Karpas-422 (cell line): ENCODE measurements around the gene CCSAP. TPM values are rescaled to one million over a fixed set of nuclear protein-coding genes. Genes with fewer than 3 reads are reported as not detected.

Experiments
- DNase-seq: peaks from one replicate; pipeline ENCODE4 v3.0.0-alpha.2; 2015
- H2AFZ ChIP-seq: fragments of 200-600 bp; sonication (generic); 2 replicates; pipeline ENCODE4 v1.6.1; 2014; ENCODE audit warnings: antibody characterized with exemption, low read length, mixed read lengths
- H3K27ac ChIP-seq: fragments of 200-600 bp; sonication (generic); 2 replicates; pipeline ENCODE4 v1.5.1; 2014; ENCODE audit warnings: mild to moderate bottlenecking, low read length, moderate library complexity
- H3K27me3 ChIP-seq: fragments of 200-600 bp; sonication (generic); 2 replicates; pipeline ENCODE4 v1.6.1; 2014; ENCODE audit warnings: low read length, mixed read lengths
- H3K36me3 ChIP-seq: fragments of 200-600 bp; sonication (generic); 2 replicates; pipeline ENCODE4 v1.6.1; 2014; ENCODE audit warnings: low read length, mixed read lengths; ENCODE audit not compliant: insufficient read depth
- H3K4me1 ChIP-seq: fragments of 200-600 bp; sonication (generic); 2 replicates; pipeline ENCODE4 v1.6.1; 2014; ENCODE audit warnings: mild to moderate bottlenecking, low read length, mixed read lengths
- H3K4me2 ChIP-seq: fragments of 200-600 bp; sonication (generic); 2 replicates; pipeline ENCODE4 v1.6.1; 2014; ENCODE audit warnings: low read length, low read depth, mild to moderate bottlenecking; ENCODE audit not compliant: poor library complexity, severe bottlenecking
- H3K4me3 ChIP-seq: fragments of 200-600 bp; sonication (generic); 2 replicates; pipeline ENCODE4 v1.5.1; 2014; ENCODE audit warnings: mild to moderate bottlenecking, antibody characterized with exemption, low read length, mixed read lengths
- H3K79me2 ChIP-seq: fragments of 200-600 bp; sonication (generic); 2 replicates; pipeline ENCODE4 v1.6.1; 2014; ENCODE audit warnings: mild to moderate bottlenecking, low read length, mixed read lengths
- H3K9ac ChIP-seq: fragments of 200-600 bp; sonication (generic); 2 replicates; pipeline ENCODE4 v1.6.0; 2014; ENCODE audit warnings: low read length
- H3K9me2 ChIP-seq: fragments of 200-600 bp; sonication (generic), shearing (Covaris generic); replicated peaks from 2 replicates; pipeline ENCODE4 v1.6.0; 2014; ENCODE audit warnings: mild to moderate bottlenecking, low read length, moderate library complexity; ENCODE audit not compliant: insufficient read depth
- H3K9me3 ChIP-seq: fragments of 300-700, 200-600 bp; sonication (generic); 2 replicates; pipeline ENCODE4 v1.6.1; 2014; ENCODE audit warnings: low read length, mixed read lengths
- H4K20me1 ChIP-seq: fragments of 200-600 bp; sonication (generic); 2 replicates; pipeline ENCODE4 v1.6.1; 2014; ENCODE audit warnings: mild to moderate bottlenecking, antibody characterized with exemption, low read length, low read depth; ENCODE audit not compliant: insufficient read depth
- total RNA-seq: library from RNA; depleted of rRNA; stranded (reverse); fragments of >200 nt; shearing (Covaris generic); gene quantifications from 2 replicates; pipeline ENCODE4 v1.2.3, GENCODE V29; 2014; ENCODE audit warnings: low replicate concordance

CCSAP gene
- total RNA-seq, 1 experiment from 2014 or later: 1.8 TPM

DNA sequence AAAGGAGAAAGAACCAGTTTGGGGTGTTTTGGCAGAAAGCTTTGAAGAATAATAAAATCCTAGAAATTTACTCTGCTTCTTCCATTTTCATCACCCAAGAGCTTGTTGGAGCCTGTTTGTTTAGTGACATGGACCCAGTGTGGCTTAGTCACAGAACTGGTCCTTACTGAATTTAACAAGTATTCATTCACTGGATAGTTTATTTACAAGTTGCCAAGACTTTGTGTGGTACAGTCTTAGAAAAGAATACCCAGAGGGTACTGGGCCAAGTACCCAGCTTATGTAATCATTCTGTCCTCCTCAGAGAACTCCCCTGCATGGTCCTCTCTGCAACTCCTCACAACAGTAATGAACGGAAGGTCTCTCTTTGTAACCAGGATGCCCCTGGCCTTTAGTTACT, 55.6 kb downstream of the CCSAP start:
- Histone ChIP-seq H3K9me3 (no peaks in the 10 kb centered on the region), H3K4me3 (no peak overlapping the region), H3K4me2 (no peak overlapping the region), H3K36me3 (no peaks in the 10 kb centered on the region), H4K20me1 (no peaks in the 10 kb centered on the region), H3K4me1 (no peaks in the 10 kb centered on the region), H3K9ac (no peak overlapping the region), H3K9me2 (no peaks in the 10 kb centered on the region), H3K79me2 (no peaks in the 10 kb centered on the region), H3K27me3 (0 out of 2 replicates have a peak, but pooled peaks cover 3% of the 10 kb centered on the region), H3K27ac (no peak overlapping the region), H2AFZ (no peak overlapping the region)
- no peak for DNase-seq

DNA sequence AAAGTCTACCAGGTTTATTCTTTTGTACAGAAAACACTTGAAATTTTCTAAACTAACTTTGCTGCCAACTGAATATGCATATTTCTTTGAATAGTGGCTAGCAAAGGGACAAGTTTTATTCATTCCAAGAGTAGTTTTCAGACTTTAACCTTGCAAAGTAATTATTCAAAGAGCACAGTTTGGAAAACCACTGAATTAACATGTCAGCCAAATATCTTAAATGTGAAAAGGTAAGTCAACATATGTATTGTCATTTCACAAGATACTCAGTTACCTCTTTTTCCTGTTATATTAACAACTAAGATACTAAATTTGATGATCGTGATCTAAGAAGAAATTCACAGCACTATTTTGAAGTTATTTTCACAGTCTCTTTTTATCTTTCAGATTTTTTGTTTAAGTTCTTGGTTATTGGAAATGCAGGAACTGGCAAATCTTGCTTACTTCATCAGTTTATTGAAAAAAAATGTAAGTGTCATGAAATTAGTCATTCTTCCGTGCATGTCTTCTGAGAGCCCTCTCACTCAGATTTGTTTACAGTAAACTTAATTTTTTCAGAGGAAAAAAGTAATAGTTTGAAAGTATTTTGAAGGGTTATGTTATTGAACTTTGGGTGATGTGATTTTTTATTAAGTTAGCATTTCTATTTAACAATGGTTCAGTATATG, 56.6 kb downstream of the CCSAP start:
- H3K4me3 ChIP-seq: no peak overlapping the region
- H3K27ac ChIP-seq: no peak overlapping the region
- DNase-seq: no peak
- H3K4me1 ChIP-seq: no peaks in the 10 kb centered on the region
- H3K9me3 ChIP-seq: no peaks in the 10 kb centered on the region
- H3K9ac ChIP-seq: no peak overlapping the region
- H3K79me2 ChIP-seq: no peaks in the 10 kb centered on the region
- no peak overlapping the region for H2AFZ ChIP-seq
- H3K36me3 ChIP-seq: no peaks in the 10 kb centered on the region
- no peak overlapping the region for H3K4me2 ChIP-seq
- no peaks in the 10 kb centered on the region for H3K9me2 ChIP-seq
- H4K20me1 ChIP-seq: no peaks in the 10 kb centered on the region
- 0 out of 2 replicates have a peak, but pooled peaks cover 3% of the 10 kb centered on the region for H3K27me3 ChIP-seq

DNA sequence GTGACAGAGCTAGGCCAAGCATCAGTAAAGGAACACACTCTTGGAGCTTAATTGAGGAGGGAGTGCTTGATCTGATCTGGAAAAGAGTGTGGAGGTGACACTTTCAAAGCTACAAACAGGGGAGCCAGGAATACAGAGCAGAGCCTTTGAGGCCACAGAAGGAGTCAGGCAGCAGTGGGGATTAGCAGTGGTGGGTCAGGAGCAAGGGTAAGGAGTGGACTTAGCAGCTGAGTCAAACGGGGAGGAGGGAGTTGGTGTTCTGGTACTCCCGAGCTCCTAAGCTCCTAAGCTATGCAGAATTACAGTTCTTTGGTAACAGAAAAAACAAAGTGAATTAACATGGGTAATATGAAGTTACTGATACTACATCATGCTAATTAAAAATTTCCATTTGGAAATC, 57.4 kb downstream of the CCSAP start:
- Histone ChIP-seq H4K20me1 (no peaks in the 10 kb centered on the region), H3K79me2 (no peaks in the 10 kb centered on the region), H2AFZ (no peak overlapping the region), H3K9me2 (no peaks in the 10 kb centered on the region), H3K4me2 (no peak overlapping the region), H3K36me3 (no peaks in the 10 kb centered on the region), H3K4me1 (no peaks in the 10 kb centered on the region), H3K4me3 (no peak overlapping the region), H3K27me3 (0 out of 2 replicates have a peak, but pooled peaks cover 3% of the 10 kb centered on the region), H3K9ac (no peak overlapping the region), H3K27ac (no peak overlapping the region), H3K9me3 (no peaks in the 10 kb centered on the region)
- DNase-seq: no peak

- no peak overlapping the region for H3K4me2 ChIP-seq
- no peaks in the 10 kb centered on the region for H4K20me1 ChIP-seq
- no peaks in the 10 kb centered on the region for H3K79me2 ChIP-seq
- H3K36me3 ChIP-seq: no peaks in the 10 kb centered on the region
- no peaks in the 10 kb centered on the region for H3K4me1 ChIP-seq
- H3K9me2 ChIP-seq: no peaks in the 10 kb centered on the region
- DNase-seq: no peak
- no peak overlapping the region for H3K4me3 ChIP-seq
- no peak overlapping the region for H3K9ac ChIP-seq
- H3K27ac ChIP-seq: no peak overlapping the region
- no peaks in the 10 kb centered on the region for H3K9me3 ChIP-seq
- 0 out of 2 replicates have a peak, but pooled peaks cover 3% of the 10 kb centered on the region for H3K27me3 ChIP-seq
- H2AFZ ChIP-seq: no peak overlapping the region
Measured at GRCh38 chr1:229284887-229285286, 58.0 kb downstream of the CCSAP start.

DNA sequence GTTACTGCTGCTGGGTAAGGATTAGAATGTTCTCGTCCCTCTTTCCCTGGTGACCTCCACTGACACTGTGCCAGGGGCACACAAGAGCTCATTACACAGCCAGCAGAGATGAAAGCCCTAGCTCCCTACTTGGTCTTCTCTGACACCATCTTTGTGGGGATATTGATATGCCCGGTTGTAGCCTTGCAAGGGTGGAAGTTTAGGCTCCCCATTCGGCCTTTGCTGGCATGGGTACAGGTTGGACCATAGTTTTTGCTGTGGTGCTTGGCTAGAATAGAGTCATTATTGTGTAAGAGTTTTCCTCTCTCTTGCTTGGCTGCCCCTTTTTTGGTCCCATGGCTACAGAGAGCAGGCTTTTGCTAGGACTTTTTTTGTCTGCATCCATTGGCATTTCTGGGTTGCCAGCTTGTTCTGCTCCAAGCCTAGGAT, 59.6 kb downstream of the CCSAP start:
- Histone ChIP-seq H3K36me3 (no peaks in the 10 kb centered on the region), H3K9me2 (no peaks in the 10 kb centered on the region), H3K27me3 (0 out of 2 replicates have a peak, but pooled peaks cover 3% of the 10 kb centered on the region), H4K20me1 (no peaks in the 10 kb centered on the region), H3K9ac (no peak overlapping the region), H3K27ac (no peak overlapping the region), H3K4me1 (no peaks in the 10 kb centered on the region), H3K79me2 (no peaks in the 10 kb centered on the region), H3K4me3 (no peak overlapping the region), H2AFZ (no peak overlapping the region), H3K9me3 (no peaks in the 10 kb centered on the region), H3K4me2 (no peak overlapping the region)
- no peak for DNase-seq

- H2AFZ ChIP-seq: no peak overlapping the region
- no peak overlapping the region for H3K9ac ChIP-seq
- H3K36me3 ChIP-seq: no peaks in the 10 kb centered on the region
- no peak overlapping the region for H3K4me3 ChIP-seq
- H3K27ac ChIP-seq: no peak overlapping the region
- DNase-seq: no peak
- H3K9me2 ChIP-seq: no peaks in the 10 kb centered on the region
- no peaks in the 10 kb centered on the region for H3K79me2 ChIP-seq
- no peaks in the 10 kb centered on the region for H4K20me1 ChIP-seq
- H3K4me2 ChIP-seq: no peak overlapping the region
- H3K27me3 ChIP-seq: 0 out of 2 replicates have a peak, but pooled peaks cover 3% of the 10 kb centered on the region
- H3K9me3 ChIP-seq: no peaks in the 10 kb centered on the region
- no peaks in the 10 kb centered on the region for H3K4me1 ChIP-seq
Measured at GRCh38 chr1:229282295-229282823, 60.5 kb downstream of the CCSAP start.

GRCh38 chr1:229281339-229281926, 61.4 kb downstream of the CCSAP start:
- no peaks in the 10 kb centered on the region for H3K79me2 ChIP-seq
- no peaks in the 10 kb centered on the region for H3K9me2 ChIP-seq
- no peak overlapping the region for H2AFZ ChIP-seq
- no peaks in the 10 kb centered on the region for H3K36me3 ChIP-seq
- no peak for DNase-seq
- H3K4me2 ChIP-seq: no peak overlapping the region
- no peak overlapping the region for H3K9ac ChIP-seq
- no peak overlapping the region for H3K27ac ChIP-seq
- no peaks in the 10 kb centered on the region for H4K20me1 ChIP-seq
- no peaks in the 10 kb centered on the region for H3K9me3 ChIP-seq
- no peak overlapping the region for H3K4me3 ChIP-seq
- H3K4me1 ChIP-seq: no peaks in the 10 kb centered on the region
- 0 out of 2 replicates have a peak, but pooled peaks cover 3% of the 10 kb centered on the region for H3K27me3 ChIP-seq

DNA sequence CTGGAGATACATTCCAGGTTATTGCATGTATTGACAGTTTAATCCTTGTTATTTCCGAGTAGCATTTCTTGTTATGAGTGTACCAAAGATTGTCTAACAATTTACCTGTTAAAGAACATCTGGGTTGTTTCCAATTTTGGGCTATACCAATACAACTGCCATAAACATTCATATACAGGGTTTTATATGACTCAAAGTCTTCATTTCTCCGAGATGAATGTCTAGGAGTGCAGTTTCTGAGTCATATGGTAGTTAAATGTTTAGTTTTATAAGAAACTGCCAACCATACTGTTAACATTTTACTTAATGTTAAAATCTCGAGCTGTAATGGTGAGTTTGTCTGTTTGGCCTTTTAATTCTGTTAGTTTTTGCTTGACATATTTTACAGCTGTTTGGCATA, 61.9 kb downstream of the CCSAP start:
- no peaks in the 10 kb centered on the region for H3K9me3 ChIP-seq
- H3K9me2 ChIP-seq: no peaks in the 10 kb centered on the region
- no peak overlapping the region for H3K4me3 ChIP-seq
- no peak overlapping the region for H3K9ac ChIP-seq
- H3K36me3 ChIP-seq: no peaks in the 10 kb centered on the region
- H2AFZ ChIP-seq: no peak overlapping the region
- no peak overlapping the region for H3K27ac ChIP-seq
- DNase-seq: no peak
- H3K27me3 ChIP-seq: 0 out of 2 replicates have a peak, but pooled peaks cover 3% of the 10 kb centered on the region
- H3K79me2 ChIP-seq: no peaks in the 10 kb centered on the region
- no peaks in the 10 kb centered on the region for H3K4me1 ChIP-seq
- H3K4me2 ChIP-seq: no peak overlapping the region
- H4K20me1 ChIP-seq: no peaks in the 10 kb centered on the region
